HepG2 (cell line): ENCODE results near the gene CFAP221.

Experiments
- CTCF ChIP-seq: sonication (generic); formaldehyde crosslinking; IDR thresholded peaks from 2 replicates; pipeline ENCODE4 v1.5.0; 2020; ENCODE audit warnings: mild to moderate bottlenecking, missing genetic modification reagents, moderate library complexity
- FOXP4 ChIP-seq: sonication (generic); formaldehyde crosslinking; IDR thresholded peaks from 2 replicates; pipeline ENCODE4 v1.4.0; 2020; ENCODE audit warnings: missing genetic modification reagents
- HMGA1 ChIP-seq: sonication (generic); formaldehyde crosslinking; conservative IDR thresholded peaks from 2 replicates; pipeline ENCODE4 v1.4.0; 2020; ENCODE audit warnings: missing genetic modification reagents
- JUN ChIP-seq: sonication (generic); formaldehyde crosslinking; IDR thresholded peaks from 2 replicates; pipeline ENCODE4 v1.4.0; 2020; ENCODE audit warnings: mild to moderate bottlenecking, missing genetic modification reagents
- JUNB ChIP-seq: sonication (generic); formaldehyde crosslinking; IDR thresholded peaks from 2 replicates; pipeline ENCODE4 v1.8.0; 2022; ENCODE audit warnings: missing genetic modification reagents, mild to moderate bottlenecking, borderline replicate concordance
- NCOA2 ChIP-seq: sonication (generic); formaldehyde crosslinking; IDR thresholded peaks from 2 replicates; pipeline ENCODE4 v1.8.0; 2022; ENCODE audit warnings: inconsistent platforms
- POLR2A ChIP-seq, 2 experiments: IDR thresholded peaks; 2 replicates each; pipeline ENCODE4 v1.6.1; 2011; ENCODE audit warnings: low read depth in 2 of 2, low read length in 2 of 2, mild to moderate bottlenecking in 1 of 2, moderate library complexity in 1 of 2; ENCODE audit not compliant: insufficient read depth in 1 of 2
- SKI ChIP-seq: fragments of 450-650 bp; IDR thresholded peaks from one replicate; pipeline ENCODE4 v1.6.1; 2018; ENCODE audit warnings: mild to moderate bottlenecking; ENCODE audit not compliant: partially characterized antibody
- SP2 ChIP-seq: sonication (generic); formaldehyde crosslinking; IDR thresholded peaks from 2 replicates; pipeline ENCODE4 v1.5.1; 2020; ENCODE audit warnings: mild to moderate bottlenecking, missing genetic modification reagents
- ZBTB1 ChIP-seq: sonication (generic); formaldehyde crosslinking; IDR thresholded peaks from 2 replicates; pipeline ENCODE4 v1.4.0; 2020; ENCODE audit warnings: missing genetic modification reagents, borderline replicate concordance
- ZNF263 ChIP-seq: sonication (generic); formaldehyde crosslinking; IDR thresholded peaks from 2 replicates; pipeline ENCODE4 v1.4.0; 2020; ENCODE audit warnings: missing genetic modification reagents

- no peak for TF ChIP-seq JUNB (CRISPR knock-in tag)
- no peak for TF ChIP-seq SP2 (CRISPR knock-in tag)
- TF ChIP-seq JUN: no peak
- no peak for TF ChIP-seq HMGA1 (CRISPR knock-in tag)
- no peak for TF ChIP-seq CTCF
- no peak for TF ChIP-seq ZBTB1 (CRISPR knock-in tag)
- no peak for TF ChIP-seq SKI
- no peak for TF ChIP-seq ZNF263
- no peak for TF ChIP-seq FOXP4 (CRISPR knock-in tag)
- TF ChIP-seq POLR2A (IDR thresholded peaks at IDR 0.05; ENCODE audit: insufficient read depth in 1 of 2, low read depth in 2 of 2, low read length in 2 of 2): no peak
- TF ChIP-seq NCOA2 (CRISPR knock-in tag): no peak
Observed at GRCh38 chr2:119694470-119694844, 150.2 kb downstream of the CFAP221 start.
